ENCODE data around the gene PHKB. TPM values are rescaled to one million over a fixed set of nuclear protein-coding genes. Genes with fewer than 3 reads are reported as not detected.

Gene PHKB
- total RNA-seq, 1 experiment from 2014 or later, result 38.8 TPM

- Histone ChIP-seq H2BK120ac (ENCODE audit: low read depth, low read length, poor library complexity, severe bottlenecking) (no peak overlapping the region), H3K23ac (ENCODE audit: insufficient read length, low read depth, low read length) (no peak overlapping the region), H4K20me1 (ENCODE audit: control insufficient read depth, insufficient read depth, insufficient read length) (no peaks in the 10 kb centered on the region), H3K14ac (ENCODE audit: insufficient read depth, low read length) (no peak overlapping the region), H3K79me1 (ENCODE audit: insufficient read depth, low read depth, low read length, poor library complexity, severe bottlenecking) (no peaks in the 10 kb centered on the region), H3K23me2 (ENCODE audit: insufficient read length, low read depth, low read length, poor library complexity, severe bottlenecking) (no peaks in the 10 kb centered on the region), H3K9me3 (ENCODE audit: control insufficient read depth, low read depth, low read length) (no peaks in the 10 kb centered on the region), H3T11ph (ENCODE audit: low read length) (no peak overlapping the region), H2AK5ac (ENCODE audit: insufficient read length, low read length) (no peak overlapping the region), H3K4me1 (ENCODE audit: insufficient read depth, low read length) (no peaks in the 10 kb centered on the region; the same call in 1 of the 2 replicates), H3K4me2 (ENCODE audit: insufficient read depth, insufficient read length, low read length) (no peak overlapping the region), H3K18ac (ENCODE audit: insufficient read length, low read depth, low read length) (no peak overlapping the region), H3K9ac (ENCODE audit: extremely low read depth, insufficient read length, low read length) (no peak overlapping the region), H2BK15ac (ENCODE audit: low read depth, low read length) (no peak overlapping the region), H2BK12ac (ENCODE audit: insufficient read length, low read depth, low read length) (no peak overlapping the region), H3K27ac (ENCODE audit: insufficient read length, low read depth, low read length) (no peak overlapping the region), H3K56ac (ENCODE audit: insufficient read length, low read depth, low read length) (no peak overlapping the region), H4K91ac (ENCODE audit: insufficient read length, low read depth, low read length) (no peak overlapping the region), H2AFZ (ENCODE audit: low read length) (no peak overlapping the region), H3K4ac (ENCODE audit: low read depth, low read length) (no peak overlapping the region), H3K79me2 (ENCODE audit: insufficient read depth, low read length) (no peaks in the 10 kb centered on the region), H4K8ac (replicated peaks; ENCODE audit: insufficient read length, low read depth, low read length) (no peak overlapping the region), H2BK20ac (ENCODE audit: low read depth, low read length, poor library complexity, severe bottlenecking) (no peak overlapping the region), H4K5ac (ENCODE audit: insufficient read length, low read depth, low read length) (no peak overlapping the region), H2BK5ac (ENCODE audit: insufficient read length, low read length) (no peak overlapping the region), H3K27me3 (ENCODE audit: insufficient read depth, low read length) (no peaks in the 10 kb centered on the region)
- Mint-ChIP-seq H3K4me3 (no peak overlapping the region), H3K4me1 (peaks cover 8 to 12% of the 10 kb centered on the region in 2 experiments), H3K27me3 (ENCODE audit: low read depth) (no peaks in the 10 kb centered on the region; the same call in 1 of the 2 replicates), H3K36me3 (ENCODE audit: insufficient read depth in 1 of 3, low read depth in 3 of 3) (no peaks in the 10 kb centered on the region), H3K9me3 (no peaks in the 10 kb centered on the region), H3K27ac (no peak overlapping the region)
- no peak for DNase-seq
- no peak for TF ChIP-seq CTCF (conservative IDR thresholded peaks at IDR 0.05)
- WGBS (ENCODE audit: extremely low coverage, insufficient read length, low lambda C conversion rate), result no CpG with 5 or more reads among the region's 8 CpGs
These were observed 265.0 kb downstream of the PHKB start for GRCh38 chr16:47726031-47726675.
